Pulmonary artery endothelial cell (primary cell): ENCODE data around the gene ACVR1. TPM values are rescaled to one million over a fixed set of nuclear protein-coding genes. Genes with fewer than 3 reads are reported as not detected.
"Not testable (repeated sequence)": the region's sequence is repeated elsewhere in the genome, so short reads cannot be mapped to it uniquely, and the experiment has no call there.

Experiments used
- DNase-seq: peaks from one replicate; pipeline ENCODE4 v3.0.0-alpha.2; 2011; ENCODE audit warnings: low read depth, low spot score
- total RNA-seq: library from RNA; depleted of rRNA; stranded (reverse); fragments of >200 nt; gene quantifications from 2 replicates; pipeline ENCODE4 v1.2.3, GENCODE V29; 2014

ACVR1 gene
- total RNA-seq, 1 donor from 2014 or later: 14.6 TPM

DNA sequence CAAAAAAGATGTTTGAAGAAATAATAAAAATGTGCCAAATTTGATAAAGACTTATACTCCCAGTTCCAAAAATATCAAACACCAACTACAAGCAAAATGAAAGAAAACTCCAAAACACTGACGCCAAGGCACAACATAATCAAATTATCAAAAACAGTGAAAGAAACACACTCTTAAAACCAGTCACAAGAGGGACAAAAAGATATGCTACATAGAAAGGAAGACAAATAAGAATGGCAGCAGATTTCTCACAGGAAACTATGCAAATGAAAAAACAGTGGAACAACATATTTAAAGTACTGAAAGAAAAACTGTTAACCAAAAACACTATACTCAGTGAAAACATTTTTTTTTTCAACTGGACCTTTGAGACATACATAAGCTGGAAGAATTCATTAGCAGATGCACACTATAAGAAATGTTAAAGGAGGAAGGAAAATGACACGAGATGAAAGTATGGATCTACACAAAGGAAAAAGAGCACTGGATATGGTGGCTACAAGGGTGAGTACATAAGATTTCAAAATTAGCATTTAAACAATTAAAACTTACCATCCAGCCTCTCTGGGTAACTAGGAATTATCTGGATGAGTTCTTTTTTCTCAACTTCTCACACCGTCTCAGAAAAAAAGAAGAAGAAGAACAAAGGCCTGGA is 153.4 kb downstream of the ACVR1 start:
- DNase-seq: no peak

DNA sequence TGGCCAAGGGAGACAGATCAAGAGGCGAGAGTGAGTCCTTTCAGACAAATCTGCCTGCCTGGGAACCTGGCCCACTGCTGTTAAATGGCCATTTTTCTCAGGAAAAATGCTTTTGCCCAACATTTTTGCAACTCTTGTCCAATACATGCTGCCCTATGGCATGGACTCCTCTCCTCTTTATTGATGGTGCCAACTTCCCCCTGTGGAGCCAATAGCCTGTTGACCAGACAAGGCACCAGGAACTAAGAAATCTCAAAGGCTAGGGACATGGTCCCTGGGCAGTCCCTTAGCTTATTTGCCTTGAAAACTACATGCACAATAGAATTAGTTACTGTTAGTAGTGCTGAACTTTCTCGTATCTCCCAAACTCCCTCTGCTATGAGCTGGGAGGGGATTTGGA is 155.6 kb downstream of the ACVR1 start:
- no peak for DNase-seq

DNA sequence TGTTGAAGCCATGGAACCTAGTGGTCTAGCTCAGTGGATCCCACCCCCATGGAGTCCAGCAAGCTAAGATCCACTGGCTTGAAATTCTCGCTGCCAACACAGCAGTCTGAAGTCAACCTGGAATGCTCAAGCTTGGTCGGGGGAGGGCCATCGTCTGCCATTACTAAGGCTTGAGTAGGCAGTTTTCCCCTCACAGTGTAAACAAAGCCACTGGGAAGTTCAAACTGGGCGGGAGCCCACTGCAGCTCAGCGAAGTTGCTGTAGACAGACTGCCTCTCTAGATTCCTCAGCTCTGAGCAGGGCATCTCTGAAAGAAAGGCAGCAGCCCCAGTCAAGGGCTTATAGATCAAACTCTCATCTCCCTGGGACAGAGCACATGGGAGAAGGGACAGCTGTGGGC is 171.5 kb downstream of the ACVR1 start:
- DNase-seq: not testable (repeated sequence)

DNA sequence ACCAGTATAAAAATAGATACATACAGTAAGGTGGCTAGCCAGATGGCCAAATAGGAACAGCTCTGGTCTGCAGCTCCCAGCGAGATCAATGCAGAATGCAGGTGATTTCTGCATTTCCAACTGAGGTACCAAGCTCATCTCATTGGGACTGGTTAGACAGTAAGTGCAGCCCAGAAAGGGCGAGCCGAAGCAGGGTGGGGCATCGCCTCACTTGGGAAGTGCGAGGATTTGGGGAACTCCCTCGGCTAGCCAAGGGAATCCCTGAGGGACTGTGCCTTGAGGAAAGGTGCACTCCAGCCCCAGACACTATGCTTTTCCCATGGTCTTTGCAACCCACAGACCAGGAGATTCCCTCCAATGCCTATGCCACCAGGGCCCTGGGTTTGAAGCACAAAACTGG is 172.0 kb downstream of the ACVR1 start:
- DNase-seq: not testable (repeated sequence)

DNA sequence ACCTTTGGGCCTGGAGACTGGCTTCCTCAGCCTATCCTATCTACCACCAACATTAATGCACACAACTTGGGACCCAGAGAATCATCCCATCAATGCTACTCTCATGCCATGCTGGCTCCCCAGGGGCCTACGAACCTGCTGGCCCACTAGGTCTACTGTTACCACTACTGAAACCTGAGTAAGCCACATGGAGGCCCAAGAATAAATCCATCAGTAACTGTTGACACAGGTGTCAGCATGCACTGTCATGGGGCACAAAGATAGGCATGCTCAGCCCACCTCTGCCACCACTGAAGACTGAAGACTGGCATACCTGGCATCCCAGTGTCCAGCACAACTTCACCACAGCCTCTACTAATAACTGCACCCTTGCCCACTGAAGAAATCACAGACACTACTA is 176.3 kb downstream of the ACVR1 start:
- no peak for DNase-seq

DNA sequence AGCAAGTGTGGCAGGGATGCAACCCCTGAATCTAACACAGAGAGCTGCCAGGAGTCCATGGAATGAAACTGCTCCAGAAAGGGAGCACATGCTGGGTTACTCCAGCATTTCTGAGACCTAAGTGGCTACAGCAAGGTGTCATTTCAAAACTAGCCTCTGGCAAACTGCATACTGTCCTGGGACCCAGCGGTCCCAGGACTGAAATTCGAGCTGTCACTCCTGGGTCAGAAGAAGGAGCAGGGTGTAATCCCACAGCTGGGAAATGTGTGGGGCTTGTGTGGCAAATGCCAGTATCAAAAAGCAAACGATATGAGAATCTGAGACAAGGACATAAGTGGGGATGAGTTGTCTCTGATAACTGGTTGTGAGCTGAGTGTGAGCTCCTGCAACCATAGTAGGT is 177.1 kb downstream of the ACVR1 start:
- no peak for DNase-seq

DNA sequence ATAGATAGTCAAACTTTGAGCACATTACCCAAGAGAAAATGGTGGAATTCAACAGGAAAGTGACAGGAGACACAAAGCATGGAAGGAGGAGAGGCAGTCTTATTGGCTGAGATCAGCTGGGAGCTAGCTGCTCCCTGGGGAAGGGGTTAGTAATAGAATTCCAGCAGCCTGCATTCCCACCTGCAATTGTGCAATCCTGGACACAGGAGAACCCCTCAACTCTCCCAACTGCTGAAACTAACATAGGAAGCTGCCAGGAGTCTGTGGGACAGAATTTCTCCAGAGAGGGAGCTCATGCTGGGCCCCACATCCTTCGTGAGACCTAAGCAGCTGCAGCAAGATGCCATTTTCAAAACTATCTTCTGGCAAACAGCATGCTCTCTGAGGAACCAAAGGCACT is 177.7 kb downstream of the ACVR1 start:
- no peak for DNase-seq

DNA sequence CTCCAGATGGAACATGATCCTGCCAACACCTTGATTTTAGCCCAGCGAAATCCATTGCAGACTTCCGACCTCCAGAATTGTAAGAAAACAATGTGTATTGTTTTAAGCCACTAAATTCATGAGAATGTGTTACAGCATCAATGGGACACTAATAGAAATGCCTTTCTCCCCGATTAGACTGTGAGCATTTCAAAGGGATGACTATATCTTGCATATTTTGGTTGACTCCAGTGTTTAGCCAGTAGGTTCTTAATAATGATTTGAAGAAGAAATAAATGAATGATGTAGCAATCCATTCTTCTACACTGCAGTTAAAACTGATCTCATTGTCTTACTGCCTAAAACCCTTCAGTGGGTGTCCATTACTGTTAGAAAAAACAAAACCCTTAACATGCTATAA is 180.1 kb downstream of the ACVR1 start:
- DNase-seq: no peak

DNA sequence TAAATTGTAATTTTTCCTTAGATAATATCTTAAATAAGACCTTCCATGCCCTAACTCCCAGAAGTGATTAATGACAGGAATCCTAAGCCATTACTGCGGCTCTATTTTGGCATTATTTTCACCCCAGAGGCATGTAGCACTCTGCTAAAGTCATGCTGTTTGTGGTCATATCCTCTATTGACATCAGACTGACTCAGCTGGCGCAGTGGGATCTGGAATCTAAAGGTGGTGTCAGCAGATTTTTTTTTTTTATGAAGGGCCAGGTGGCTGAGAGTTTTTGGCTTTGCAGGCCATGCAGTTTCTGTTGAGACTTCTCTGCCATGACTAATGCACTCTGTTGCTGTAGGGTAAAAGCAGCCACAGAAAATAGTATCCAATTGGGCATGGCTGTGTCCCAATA is 183.4 kb downstream of the ACVR1 start:
- DNase-seq: no peak

DNA sequence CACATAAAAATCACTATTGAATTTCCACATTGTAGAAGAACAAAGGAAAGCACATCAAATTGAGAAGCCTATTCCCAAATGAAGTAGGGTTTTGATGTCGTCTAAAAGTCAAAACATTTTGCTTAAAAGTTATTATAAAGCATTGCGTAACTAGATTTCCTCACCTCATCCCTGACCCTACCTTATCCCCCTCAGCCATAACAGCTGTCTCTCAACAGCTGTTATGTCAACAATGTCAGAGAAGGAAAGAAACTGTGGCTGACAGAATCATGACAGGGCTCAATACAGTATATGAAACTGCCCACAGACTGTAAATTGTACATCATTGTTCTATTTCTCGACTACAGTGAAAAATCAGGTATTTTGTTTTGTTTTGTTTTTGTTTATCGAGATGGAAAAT is 184.4 kb downstream of the ACVR1 start:
- no peak for DNase-seq

DNA sequence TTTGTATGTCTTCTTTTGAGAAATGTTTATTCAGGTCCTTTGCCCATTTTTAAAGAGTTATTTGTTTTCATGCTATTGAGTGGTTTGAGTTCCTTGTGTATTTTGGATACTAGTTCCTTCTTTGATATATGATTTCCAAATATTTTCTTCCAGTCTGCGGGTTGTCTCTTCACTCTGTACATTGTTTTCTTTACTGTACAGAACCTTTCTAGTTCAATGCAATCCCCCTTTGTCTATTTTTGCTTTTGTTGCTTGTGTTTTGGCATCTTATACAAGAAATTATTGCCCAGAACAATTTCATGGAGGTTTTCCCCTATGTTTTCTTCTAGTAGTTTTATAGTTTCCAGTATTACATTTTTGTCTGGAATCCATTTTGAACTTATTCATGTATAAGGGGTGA is 185.0 kb downstream of the ACVR1 start:
- DNase-seq: no peak

Other genes with a start within 250 kb of the ACVR1 start
- 0.07 TPM in 2 replicates for gene ACVR1C, start 247.5 kb downstream of the ACVR1 start, total RNA-seq
- not detected in 2 replicates for gene UPP2, start 225.5 kb upstream of the ACVR1 start, total RNA-seq